Measurements from ENCODE around the gene NUP93.

- no peak for TF ChIP-seq CTCF (IDR thresholded peaks at IDR 0.05; ENCODE audit: borderline replicate concordance, extremely low read depth, low read length, poor library complexity, severe bottlenecking)
- no peak for TF ChIP-seq EZH2 (IDR thresholded peaks at IDR 0.05; ENCODE audit: borderline replicate concordance, low read depth, low read length, severe bottlenecking)
Measured at GRCh38 chr16:56855201-56855600, 125.3 kb downstream of the NUP93 start.

Data from DND-41 (cell line).